Activated naive CD8-positive, alpha-beta T cell treated with anti-CD3 and anti-CD28 coated beads, Interleukin-2, amount 50 U/mL, for 24 hours (primary cell): ENCODE results near the gene DEFB108B.
"Not testable (repeated sequence)": the region's sequence is repeated elsewhere in the genome, so short reads cannot be mapped to it uniquely, and the experiment has no call there.

Source experiments
- ATAC-seq: fragments of 150-1000 bp; cut with Tn5 transposase; one replicate; pipeline ENCODE4 v1.10.0; 2021
- DNase-seq: peaks from one replicate; pipeline ENCODE4 v3.0.0; 2021
- H3K27ac Mint-ChIP-seq: one replicate; pipeline ENCODE4 v1.8.0; 2021; ENCODE audit warnings: mild to moderate bottlenecking, mixed read lengths
- H3K27me3 Mint-ChIP-seq: one replicate; pipeline ENCODE4 v1.8.0; 2021; ENCODE audit warnings: mixed read lengths
- H3K36me3 Mint-ChIP-seq: one replicate; pipeline ENCODE4 v1.8.0; 2021; ENCODE audit warnings: low read depth, mixed read lengths
- H3K4me1 Mint-ChIP-seq: one replicate; pipeline ENCODE4 v1.8.0; 2021; ENCODE audit warnings: mixed read lengths
- H3K4me3 Mint-ChIP-seq: one replicate; pipeline ENCODE4 v1.8.0; 2021; ENCODE audit warnings: mild to moderate bottlenecking, moderate library complexity, mixed read lengths
- H3K9me3 Mint-ChIP-seq: one replicate; pipeline ENCODE4 v1.8.0; 2021; ENCODE audit warnings: mixed read lengths

Gene DEFB108B, protein sequence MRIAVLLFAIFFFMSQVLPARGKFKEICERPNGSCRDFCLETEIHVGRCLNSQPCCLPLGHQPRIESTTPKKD

GRCh38 chr11:71832811-71833210, at the start of gene DEFB108B:
Gene DEFB108B, plus strand, starts transcription at chr11:71833200. Its CDS starts 0 bp downstream, at chr11:71833200.
- not testable (repeated sequence) for H3K27me3 Mint-ChIP-seq, H3K27ac Mint-ChIP-seq, H3K4me3 Mint-ChIP-seq, DNase-seq, H3K36me3 Mint-ChIP-seq, H3K4me1 Mint-ChIP-seq, H3K9me3 Mint-ChIP-seq, ATAC-seq

GRCh38 chr11:71786114-71786847, 46.7 kb upstream of the DEFB108B start:
- DNase-seq = not testable (repeated sequence)
- H3K4me3 Mint-ChIP-seq = peak overlapping the region; percentile 92
- peak; percentile 41 for ATAC-seq

GRCh38 chr11:71786848-71787097, 46.2 kb upstream of the DEFB108B start:
- Mint-ChIP-seq H3K27ac (peak overlapping the region; percentile 98), H3K4me3 (peak overlapping the region; percentile 92), H3K4me1 (peaks cover 23% of the 10 kb centered on the region)
- not testable (repeated sequence) for H3K27me3 Mint-ChIP-seq, H3K36me3 Mint-ChIP-seq, H3K9me3 Mint-ChIP-seq
- ATAC-seq (peak; percentile 92), DNase-seq (peak; percentile 99)

More at GRCh38 chr11:71786114-71786847, 46.7 kb upstream of the DEFB108B start:
- not testable (repeated sequence) for H3K27me3 Mint-ChIP-seq, H3K36me3 Mint-ChIP-seq, H3K9me3 Mint-ChIP-seq
- peaks cover 23% of the 10 kb centered on the region for H3K4me1 Mint-ChIP-seq
- H3K27ac Mint-ChIP-seq = peak overlapping the region; percentile 98

GRCh38 chr11:71787098-71787823, 45.7 kb upstream of the DEFB108B start:
- H3K36me3 Mint-ChIP-seq = peaks cover 9% of the 10 kb centered on the region
- DNase-seq (peak; percentile 93), ATAC-seq (peak; percentile 97)
- H3K9me3 Mint-ChIP-seq = no peaks in the 10 kb centered on the region
- H3K27me3 Mint-ChIP-seq = no peaks in the 10 kb centered on the region
- peak overlapping the region; percentile 92 for H3K4me3 Mint-ChIP-seq
- peak overlapping the region; percentile 98 for H3K27ac Mint-ChIP-seq
- peaks cover 23% of the 10 kb centered on the region for H3K4me1 Mint-ChIP-seq

- H3K36me3 Mint-ChIP-seq, H3K27me3 Mint-ChIP-seq, ATAC-seq, H3K9me3 Mint-ChIP-seq: not testable (repeated sequence)
- Mint-ChIP-seq H3K4me3 (peak overlapping the region; percentile 92), H3K27ac (peak overlapping the region; percentile 98), H3K4me1 (peaks cover 23% of the 10 kb centered on the region)
- DNase-seq = peak; percentile 31
Observed at GRCh38 chr11:71787824-71788454, 45.1 kb upstream of the DEFB108B start.

- peaks cover 10% of the 10 kb centered on the region for H3K36me3 Mint-ChIP-seq
- not testable (repeated sequence) for H3K27ac Mint-ChIP-seq, H3K9me3 Mint-ChIP-seq, H3K4me3 Mint-ChIP-seq, H3K27me3 Mint-ChIP-seq, ATAC-seq, DNase-seq
- peaks cover 23% of the 10 kb centered on the region for H3K4me1 Mint-ChIP-seq
Observed at GRCh38 chr11:71789444-71790196, 43.4 kb upstream of the DEFB108B start.

DNA sequence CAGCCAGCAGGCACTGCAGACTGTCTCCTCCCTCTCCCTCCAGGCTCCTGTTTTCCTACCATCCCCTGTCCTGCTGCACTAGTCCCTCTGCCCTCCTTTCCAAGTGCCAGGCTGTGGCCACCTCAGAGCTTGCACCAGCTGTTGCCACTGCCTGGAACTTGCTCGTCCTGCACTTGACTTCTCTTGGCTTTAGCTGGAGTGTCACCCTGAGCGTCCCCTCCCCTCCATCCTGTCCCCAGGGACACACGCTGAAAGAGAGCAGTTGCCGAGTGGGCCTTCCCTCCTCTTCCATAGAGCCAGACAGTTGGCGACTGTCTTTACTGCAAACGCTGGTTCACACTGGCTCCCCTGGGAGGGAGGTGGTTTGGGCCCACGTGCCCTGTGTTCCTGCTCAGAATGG, 41.9 kb upstream of the DEFB108B start:
- H3K36me3 Mint-ChIP-seq = peaks cover 11% of the 10 kb centered on the region
- H3K27ac Mint-ChIP-seq, H3K27me3 Mint-ChIP-seq, H3K4me3 Mint-ChIP-seq, ATAC-seq, H3K9me3 Mint-ChIP-seq, DNase-seq: not testable (repeated sequence)
- peaks cover 20% of the 10 kb centered on the region for H3K4me1 Mint-ChIP-seq

DNA sequence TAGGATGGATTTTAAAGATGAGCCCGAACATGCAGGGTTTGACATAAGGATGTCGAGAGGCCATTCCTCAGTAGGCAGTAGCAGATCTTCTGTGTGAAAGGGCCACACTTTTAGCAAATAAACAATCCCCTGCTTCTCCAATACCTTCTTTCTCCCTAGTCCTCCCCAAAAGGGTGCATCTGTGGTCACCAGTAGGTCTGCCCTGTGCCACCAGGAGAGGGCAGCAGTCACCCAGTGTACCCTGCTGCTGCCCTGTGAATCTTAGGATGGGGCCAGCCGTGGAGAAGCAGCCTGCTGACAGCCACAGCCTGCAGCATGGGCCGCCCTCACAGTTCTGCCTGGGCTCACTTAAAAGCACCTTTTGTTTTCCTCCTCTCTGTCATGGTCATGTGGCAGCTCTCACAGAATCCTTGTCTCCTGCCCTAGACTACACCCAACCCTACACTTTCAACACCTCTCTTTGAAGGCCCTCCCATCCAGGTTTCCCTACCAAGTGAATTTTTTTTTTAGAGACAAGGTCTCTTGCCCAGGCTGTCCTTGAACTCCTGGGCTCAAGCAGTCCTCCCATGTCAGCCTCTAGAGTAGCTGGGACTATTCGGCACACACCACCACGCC, 40.3 kb upstream of the DEFB108B start:
- DNase-seq = peak; percentile 50
- not testable (repeated sequence) for H3K27ac Mint-ChIP-seq
- peaks cover 19% of the 10 kb centered on the region for H3K4me1 Mint-ChIP-seq

DNA sequence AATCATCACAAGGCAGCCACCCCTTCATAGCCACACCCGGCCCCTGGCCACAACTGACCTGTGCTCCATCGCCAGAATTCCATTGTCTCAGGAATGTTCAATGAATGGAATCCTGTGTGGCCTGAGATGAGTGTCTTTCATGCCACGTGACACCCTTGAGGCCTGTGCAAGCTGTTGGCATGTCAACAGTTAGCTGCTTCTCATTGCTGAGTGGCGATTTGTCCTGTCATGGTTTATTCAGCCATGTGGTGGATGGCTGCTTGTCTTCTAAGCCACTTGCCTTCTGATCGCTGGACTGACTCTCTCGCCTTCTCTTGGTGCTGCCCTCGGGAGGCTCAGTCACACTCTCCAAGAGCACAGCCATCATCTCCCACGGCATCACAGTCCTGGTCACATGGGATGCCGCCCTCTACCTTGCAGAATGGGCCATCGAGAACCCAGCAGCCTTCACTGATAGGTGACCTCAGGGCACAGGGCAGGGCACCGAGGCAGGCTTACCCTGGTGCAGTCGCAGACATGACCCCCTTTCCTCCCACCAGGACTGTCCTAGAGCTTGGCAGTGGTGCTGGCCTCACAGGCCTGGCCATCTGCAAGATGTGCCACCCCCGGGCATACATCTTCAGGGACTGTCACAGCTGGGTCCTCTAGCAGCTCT, 38.5 kb upstream of the DEFB108B start:
- not testable (repeated sequence) for H3K4me1 Mint-ChIP-seq, H3K27me3 Mint-ChIP-seq, H3K27ac Mint-ChIP-seq, H3K36me3 Mint-ChIP-seq, ATAC-seq, H3K9me3 Mint-ChIP-seq, DNase-seq, H3K4me3 Mint-ChIP-seq

More for the DNA sequence above, 40.3 kb upstream of the DEFB108B start:
- H3K27me3 Mint-ChIP-seq, H3K4me3 Mint-ChIP-seq, H3K9me3 Mint-ChIP-seq, ATAC-seq, H3K36me3 Mint-ChIP-seq: not testable (repeated sequence)

GRCh38 chr11:71795236-71795635, 37.8 kb upstream of the DEFB108B start:
- not testable (repeated sequence) for ATAC-seq, H3K36me3 Mint-ChIP-seq, H3K27me3 Mint-ChIP-seq, H3K9me3 Mint-ChIP-seq, H3K4me1 Mint-ChIP-seq, DNase-seq, H3K27ac Mint-ChIP-seq, H3K4me3 Mint-ChIP-seq

DNA sequence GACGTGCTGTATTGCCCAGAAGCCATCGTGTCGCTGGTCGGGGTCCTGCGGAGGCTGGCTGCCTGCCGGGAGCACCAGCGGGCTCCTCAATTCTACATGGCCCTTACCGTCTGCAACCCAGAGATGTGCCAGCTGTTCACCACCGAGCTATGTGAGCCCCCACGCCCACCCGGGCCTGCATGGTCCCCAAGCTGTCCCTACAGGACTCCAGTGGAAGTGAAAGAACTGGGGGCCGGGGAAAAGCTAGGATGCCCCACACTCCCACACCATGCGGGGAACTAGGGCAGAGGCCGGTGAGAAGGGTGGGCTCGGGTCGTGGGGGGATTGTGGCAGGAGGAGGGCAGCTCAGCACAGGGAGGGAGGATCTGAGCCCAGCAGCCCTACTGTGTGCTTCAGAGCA, 37.0 kb upstream of the DEFB108B start:
- not testable (repeated sequence) for H3K4me3 Mint-ChIP-seq, H3K36me3 Mint-ChIP-seq, H3K9me3 Mint-ChIP-seq

DNA sequence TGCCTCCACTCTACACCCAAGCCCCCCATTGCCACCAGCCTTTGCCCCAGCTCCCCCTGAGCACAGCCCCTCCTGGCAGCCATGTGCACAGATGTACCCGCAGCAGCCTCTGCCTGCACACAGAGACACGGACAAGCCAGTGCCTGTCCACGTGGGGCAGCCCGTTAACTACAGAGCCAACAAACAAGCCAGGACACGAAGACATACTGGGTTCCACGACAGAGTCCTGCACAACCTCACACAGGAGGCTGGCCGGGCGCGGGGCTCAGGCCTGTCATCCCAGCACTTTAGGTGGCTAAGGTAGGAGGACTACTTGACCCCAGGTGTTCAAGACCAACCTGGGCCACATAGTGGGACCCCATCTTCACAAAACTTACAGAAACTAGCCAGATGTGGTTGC, 36.2 kb upstream of the DEFB108B start:
- not testable (repeated sequence) for DNase-seq, H3K27me3 Mint-ChIP-seq, H3K9me3 Mint-ChIP-seq, H3K27ac Mint-ChIP-seq, H3K36me3 Mint-ChIP-seq, H3K4me1 Mint-ChIP-seq, ATAC-seq, H3K4me3 Mint-ChIP-seq

More for the DNA sequence above, 37.0 kb upstream of the DEFB108B start:
- not testable (repeated sequence) for H3K4me1 Mint-ChIP-seq, H3K27me3 Mint-ChIP-seq, H3K27ac Mint-ChIP-seq, DNase-seq, ATAC-seq

DNA sequence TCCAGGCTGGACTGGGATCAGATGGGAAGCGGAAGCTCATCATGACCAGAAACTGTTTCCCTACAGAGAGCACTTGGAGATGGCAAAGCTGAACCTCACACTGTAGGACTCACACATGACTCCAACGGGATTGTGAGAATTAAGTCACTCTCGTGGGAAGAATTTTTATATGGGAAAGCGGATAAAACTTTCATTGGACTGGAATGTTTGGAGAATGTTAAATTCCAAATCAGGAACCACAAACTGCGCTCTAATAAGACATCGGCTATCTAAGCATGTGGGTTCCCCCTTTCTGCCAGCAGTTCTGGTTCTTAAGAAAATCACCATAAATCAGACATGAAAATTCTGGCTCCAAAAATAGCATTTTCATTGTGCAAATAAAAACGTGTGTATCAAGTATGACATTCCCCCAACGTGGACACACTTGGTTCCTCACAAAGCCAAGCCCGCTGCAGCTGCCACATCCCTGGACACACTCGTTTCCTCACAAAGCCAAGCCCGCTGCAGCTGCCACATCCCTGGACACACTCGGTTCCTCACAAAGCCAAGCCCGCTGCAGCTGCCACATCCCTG, 33.4 kb upstream of the DEFB108B start:
- H3K27ac Mint-ChIP-seq, H3K36me3 Mint-ChIP-seq, ATAC-seq, H3K9me3 Mint-ChIP-seq, H3K4me3 Mint-ChIP-seq, H3K27me3 Mint-ChIP-seq, H3K4me1 Mint-ChIP-seq, DNase-seq: not testable (repeated sequence)
